GM18508 (cell line): Measurements from ENCODE around the gene CDH23.

Experiments
- ATAC-seq: cut with Tn5 transposase; IDR thresholded peaks from one replicate; pipeline ENCODE4 v1.9.1; 2021; ENCODE audit warnings: moderate number of reproducible peaks; ENCODE audit not compliant: insufficient read depth, unreplicated experiment

The CDH23 gene

DNA sequence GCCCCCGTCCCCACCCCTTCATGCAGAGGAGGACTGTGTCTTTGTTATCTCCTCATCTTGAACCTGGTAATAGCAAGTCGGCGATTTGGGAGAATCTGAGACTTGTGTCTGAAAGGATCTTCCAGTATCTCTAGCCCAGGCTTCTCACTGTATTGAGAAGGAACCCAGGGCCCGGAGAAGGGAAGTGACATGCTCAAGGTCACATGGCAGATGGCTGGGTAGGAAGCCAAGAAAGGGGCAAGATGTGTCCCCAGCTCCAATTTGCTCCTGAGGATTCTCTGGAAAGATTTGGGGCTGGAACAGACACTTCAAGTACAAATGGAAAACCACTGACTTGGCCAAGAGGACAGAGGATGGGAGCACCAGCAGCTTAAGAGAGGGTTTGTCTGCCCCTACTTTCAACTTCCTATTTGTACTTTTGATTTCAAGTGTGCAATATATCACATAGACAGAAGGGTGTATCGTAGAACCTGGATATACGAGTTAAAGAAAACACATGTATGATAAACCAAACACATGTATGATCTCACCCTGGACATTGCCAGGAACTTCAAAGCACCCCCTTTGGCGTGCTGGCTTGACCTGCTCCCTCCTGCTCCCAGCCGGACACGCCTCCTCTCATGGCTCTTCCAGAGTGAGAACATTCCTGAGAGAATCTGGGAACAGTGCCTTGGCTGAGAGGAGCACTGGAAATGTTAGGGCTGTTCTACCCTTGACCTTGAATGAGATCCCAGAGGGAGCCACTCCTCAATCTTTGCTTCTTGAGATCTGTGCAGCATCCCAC, 79.7 kb downstream of the CDH23 start:
- no peak for ATAC-seq

DNA sequence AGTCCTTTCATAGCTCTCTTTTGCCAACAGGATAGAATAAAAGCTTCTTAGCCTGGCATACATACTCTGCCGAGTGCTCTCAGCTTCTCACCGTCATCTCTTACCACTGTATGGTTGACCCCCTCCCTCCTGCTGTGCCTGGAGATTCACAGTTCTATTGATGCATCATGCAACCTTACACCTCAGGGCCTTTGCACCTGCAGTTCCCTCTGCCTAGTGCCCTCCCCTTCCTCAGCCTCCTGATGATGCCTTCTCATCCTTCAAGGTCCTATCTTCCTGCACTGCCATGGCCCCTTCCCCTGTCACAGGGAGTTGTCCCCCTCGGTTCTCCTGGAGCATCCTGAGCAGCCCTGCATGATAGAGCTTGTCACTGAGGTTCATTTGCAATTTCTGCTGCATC, 81.5 kb downstream of the CDH23 start:
- ATAC-seq, result no peak

DNA sequence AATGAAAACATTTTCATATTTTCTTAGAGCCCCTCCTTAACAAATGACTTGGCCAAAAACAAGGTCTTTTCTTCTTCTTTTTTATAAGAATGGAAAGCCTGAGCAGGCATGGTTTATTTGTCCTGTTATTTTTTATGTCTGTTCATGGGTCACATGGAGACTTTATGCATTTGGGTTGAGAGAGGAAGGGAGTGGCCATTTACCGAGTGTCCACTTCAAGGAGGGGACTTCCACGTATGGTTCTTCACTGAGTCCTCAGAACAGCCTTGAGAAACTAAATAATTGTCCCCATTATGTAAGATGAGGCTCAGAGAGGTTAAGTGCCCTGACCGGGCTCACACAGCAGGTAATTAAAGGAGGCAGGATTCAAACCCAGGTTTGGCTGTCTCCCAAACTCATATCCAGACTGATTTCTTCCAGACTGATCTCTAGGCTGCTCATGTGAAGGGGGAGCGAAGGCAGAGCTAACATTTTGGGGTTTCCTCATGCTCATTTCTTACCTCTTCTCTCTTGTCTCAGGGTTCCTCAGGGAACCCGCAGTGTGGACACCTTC, 82.2 kb downstream of the CDH23 start:
- no peak for ATAC-seq

DNA sequence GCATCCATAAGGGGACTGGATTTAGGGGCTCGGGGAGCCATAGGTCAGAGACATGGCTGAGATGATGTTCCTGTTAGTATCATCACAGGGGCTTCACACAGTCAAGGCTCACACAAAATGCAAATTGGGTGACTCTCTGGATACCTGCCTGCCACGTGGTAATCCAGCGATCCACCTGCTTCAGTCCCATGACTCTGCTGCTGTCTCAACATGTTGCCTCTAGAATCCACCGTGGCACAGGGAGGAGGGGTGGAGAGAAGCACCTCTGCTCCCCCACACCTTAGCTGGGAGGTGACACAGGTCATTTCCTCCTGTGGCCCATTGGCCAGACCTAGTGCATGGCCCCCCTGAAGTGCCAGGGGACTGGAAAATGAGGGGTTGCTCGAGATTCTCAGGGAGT, 83.1 kb downstream of the CDH23 start:
- ATAC-seq, result no peak

DNA sequence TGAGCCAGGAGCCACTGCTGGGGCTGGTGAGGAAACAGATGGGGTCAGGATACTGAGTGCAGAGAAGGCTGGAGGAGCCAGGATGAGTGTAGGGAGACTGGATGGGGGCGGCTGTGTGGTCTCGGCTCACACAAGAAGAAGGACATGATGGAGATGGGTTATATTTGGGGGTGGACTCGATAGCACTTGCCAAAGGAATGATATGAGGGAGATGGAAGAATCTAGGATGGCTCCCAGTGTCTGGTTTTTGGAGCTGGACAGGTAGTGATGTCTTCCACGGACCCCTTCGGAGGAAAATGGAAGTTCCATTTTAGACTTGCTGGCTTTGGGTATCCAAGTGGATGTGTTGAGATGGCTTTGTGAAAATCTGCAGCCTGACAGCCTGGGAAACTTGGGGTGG, 83.9 kb downstream of the CDH23 start:
- no peak for ATAC-seq

DNA sequence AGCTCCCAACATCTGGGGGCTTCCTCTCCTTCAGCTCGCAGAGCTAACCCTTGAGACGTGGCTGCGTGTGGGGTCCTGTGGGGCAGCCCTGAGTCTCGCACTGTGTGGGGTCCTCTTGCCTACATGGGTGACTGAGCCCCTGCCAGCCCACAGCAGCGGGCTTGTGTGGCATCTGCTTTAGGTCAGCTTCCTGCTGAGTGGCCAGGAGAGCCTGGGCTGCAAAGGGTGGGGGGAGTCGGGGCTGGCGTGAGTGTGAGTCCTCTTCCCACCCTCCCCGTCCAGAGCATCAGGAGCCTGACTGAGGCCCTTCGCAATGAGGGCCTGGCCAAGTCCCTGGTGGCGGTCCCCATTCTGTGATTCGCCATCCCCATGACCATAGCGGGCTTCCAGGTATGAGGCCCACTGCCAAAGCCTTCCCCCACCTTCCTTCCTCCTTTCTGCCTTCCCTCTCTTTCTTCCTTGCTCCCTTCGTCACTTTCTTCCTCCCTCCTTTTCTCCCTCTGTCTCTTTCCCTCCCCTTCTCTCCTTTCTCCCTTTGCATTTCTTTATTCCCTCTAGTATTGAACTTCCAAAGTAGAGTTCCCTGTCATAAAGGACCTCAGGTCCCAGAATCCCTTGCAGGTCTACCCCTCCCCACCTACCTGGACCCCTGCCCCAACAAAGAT, 85.2 kb downstream of the CDH23 start:
- ATAC-seq, result no peak

DNA sequence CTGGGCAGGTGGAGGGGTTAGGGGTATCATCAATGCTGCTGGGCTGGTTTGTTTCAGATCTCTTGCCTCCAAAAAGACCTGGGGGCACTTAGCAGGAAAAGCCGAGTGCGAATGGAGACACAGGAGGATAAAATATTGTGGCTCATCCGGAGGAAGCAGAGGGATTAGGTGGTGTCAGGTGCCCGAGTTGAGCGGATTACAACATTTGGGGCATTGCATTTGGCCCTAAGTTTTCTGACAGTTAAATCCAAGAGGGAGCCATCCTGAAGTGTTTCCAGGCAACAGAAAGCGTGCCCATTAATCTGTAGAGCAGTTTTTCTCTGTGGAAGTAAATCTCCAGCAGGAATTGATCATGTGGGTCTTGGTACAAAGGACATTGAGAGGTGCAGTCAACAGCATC, 85.9 kb downstream of the CDH23 start:
- no peak for ATAC-seq

DNA sequence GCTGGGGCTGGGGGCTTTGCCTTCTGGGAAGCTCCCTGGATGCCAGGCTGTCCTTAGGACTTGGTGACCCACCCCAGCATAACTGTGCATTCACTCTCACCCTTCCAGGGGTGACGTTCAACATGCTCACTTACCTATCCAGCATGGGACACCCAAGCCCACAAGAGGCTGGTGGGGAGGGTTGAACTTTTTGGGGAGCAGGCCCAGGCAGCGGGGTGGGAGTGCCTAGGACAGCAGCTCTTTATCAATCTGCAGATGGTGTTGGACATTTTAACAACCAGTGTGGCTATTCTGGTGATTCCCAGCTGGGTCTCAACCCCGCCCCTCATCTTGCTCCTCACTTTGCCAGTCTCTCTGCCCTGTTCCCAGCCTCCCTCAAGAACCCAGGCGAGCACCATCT, 86.4 kb downstream of the CDH23 start:
- ATAC-seq, result no peak

DNA sequence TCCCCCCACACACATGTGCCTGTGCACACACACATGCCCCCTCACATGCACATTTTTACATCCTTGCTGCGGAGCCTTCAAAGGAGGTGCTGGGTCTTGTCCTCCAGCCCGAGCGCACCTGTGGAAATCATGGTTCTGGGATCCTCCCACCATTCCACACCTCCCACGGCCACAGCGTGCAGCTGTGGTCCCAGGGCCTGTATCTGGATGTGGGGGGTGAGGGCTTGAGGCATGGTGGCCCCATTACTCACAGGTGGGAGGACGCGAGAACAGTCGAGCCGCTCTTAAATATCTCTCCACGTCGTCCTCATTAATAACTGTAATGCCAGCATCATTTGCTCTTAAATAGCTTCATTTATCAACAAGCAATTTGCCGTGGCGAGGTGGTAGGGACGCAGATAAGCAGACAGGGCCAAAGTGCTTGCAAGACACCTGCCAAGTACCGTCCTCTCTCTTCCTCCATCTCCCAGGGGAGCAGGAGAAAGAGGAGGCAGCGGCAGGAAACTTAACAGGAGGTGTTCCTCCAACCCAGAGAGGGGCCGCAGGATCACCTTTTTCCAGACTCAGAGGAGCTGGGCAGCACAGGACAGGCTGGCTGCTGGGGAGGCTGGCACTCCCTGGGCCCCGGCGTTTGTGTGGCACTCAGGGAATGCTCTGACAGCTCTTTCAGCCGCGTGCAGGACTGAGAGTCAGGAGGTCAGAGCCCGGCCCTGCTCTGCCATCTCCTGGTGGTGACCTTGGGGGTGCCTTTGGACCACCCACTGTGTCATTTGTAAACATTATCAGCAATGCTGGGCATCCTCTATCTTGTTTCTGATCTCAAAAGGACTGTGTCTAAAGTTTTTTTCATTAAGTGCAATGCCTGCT, 87.4 kb downstream of the CDH23 start:
- no peak for ATAC-seq

DNA sequence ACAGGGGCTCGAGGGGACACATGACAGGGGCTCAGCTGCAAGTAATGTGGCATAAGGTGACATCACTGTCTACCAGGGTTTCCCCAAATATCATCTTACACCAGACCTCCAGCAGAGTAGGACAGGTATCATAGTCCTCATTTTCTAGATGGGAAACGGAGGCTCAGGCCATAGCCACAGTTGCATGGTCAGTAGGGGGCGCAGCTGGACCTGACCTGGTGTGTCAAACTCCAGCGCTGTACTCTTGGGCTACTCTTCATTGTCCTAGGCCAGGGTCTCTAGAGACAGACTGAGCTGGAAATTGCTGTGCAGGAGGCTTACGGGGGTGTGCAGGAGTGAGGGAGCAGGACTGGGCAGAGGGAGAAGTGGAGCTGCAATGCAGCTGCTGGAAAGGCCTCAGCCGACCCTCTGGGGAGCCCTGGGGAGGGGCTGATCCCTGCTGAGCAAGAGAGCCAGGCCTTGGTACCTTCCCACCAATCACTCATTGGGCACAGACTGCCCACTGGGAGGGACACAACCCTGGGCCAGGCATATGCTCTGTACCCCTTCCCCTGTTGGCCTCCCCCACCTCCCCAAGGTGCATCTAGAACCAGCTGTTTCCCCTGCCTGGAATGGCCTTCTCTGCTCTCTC, 89.9 kb downstream of the CDH23 start:
- ATAC-seq, result no peak

DNA sequence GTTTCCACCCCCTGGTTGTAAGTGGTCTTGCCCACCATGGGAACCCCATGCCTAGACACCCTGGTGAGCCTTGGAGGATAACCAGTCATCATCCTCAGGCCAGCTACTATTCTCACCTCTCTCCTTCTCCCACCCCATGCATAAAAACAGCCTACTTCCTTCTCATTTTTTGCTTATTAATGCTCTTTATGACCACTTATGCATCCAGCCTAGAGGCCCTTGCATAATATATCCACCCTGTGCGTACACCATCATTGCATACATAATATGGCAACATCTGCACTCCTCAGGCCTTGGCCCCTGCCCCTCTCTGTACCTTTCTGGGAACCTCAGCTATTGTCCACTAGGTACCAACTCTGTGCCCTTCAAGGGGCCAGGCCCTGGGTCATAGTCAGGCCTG, 91.0 kb downstream of the CDH23 start:
- no peak for ATAC-seq

DNA sequence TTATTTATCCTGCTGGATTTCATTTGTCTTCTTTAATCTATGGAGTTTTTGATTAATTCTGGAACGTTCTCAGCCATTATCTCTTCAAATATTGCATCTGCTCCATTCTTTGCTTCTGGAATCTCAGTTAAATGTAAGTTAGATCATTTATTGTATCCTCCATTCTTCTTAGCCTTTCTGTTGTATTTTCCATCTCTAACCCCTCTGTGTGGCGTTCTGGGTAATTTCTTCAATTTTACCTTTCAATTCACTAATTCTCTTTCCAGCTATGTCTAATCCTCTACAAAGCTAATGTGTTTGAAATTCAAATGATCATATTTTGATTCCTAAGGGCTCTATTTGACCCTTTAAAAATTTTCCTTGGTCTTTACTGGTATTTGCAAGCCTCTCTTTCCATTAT, 92.4 kb downstream of the CDH23 start:
- ATAC-seq, result no peak

DNA sequence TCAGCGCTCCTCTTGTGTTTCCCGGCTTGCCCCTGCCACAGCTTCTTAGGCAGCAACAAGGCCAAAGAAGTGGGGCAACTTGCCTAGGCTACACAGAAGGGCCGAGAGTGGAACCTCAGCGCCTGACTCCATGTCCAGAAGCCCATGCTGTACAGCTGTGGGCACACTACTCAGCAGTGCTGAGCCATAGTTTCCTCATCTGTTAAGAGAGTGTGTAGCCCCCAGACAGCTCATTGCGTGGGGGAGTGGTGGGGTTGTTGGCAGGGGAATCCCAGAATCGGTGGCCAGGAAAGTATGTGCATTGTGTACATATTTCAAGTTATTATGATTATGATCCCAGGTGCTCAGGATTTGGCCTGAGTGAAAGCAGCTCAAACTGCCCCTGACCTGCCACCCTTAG, 96.2 kb downstream of the CDH23 start:
- no peak for ATAC-seq

DNA sequence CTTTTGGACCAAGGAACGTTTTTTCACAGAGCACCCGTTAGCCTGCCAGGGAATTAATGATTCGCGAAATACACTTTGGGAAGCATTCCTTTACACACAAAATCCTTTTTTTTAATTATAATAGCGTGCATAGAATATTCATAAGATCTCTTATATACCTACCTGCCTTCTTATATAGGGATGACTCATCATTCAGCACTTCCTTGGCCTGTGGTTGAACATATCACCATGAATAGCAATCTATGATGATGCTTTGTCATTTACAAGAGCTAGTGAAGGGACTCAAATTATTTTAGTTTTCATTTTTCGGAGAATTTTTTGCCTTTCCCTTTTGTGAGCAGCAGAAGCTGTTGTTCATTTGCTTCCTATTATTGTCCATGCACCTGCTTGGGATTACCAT, 97.0 kb downstream of the CDH23 start:
- no peak for ATAC-seq

DNA sequence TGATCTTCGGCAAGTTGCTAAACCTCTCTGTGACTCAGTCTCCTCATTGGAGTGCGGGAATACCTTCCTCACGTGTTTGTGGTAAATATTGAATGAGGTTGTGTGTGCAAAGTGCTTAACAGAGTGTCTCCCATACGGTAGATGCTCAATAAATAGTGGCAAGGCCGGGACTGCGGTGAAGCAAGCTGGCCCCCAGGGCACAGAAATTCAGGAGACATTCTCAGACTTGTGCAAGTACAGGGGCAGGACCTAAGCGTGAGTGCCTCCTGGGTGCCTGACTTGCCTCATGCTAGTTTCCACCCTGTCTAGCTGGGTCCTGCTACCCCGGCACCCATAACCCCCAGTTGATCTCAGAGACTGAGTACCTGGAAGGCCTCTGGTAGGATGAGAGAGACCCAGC, 97.8 kb downstream of the CDH23 start:
- no peak for ATAC-seq

DNA sequence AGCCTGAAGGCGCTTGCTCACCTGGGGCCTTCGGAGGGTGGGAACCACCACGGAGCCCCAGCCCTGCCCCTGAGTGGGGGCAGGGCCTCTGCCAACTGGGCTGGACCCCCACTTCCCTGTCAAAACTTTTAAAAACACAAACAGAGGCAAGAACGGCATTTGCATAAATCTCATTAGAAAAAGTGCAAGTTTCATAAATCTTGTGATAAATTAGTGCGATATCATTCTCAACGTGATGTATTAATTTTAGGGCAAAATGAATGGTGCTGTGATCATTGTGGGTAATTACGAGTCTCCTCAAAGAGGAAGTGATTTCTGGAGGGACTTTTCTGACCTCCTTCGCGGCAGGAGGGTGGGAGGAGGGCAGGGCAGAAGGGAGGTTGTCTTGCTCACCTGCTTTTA, 98.3 kb downstream of the CDH23 start:
- ATAC-seq, result no peak

DNA sequence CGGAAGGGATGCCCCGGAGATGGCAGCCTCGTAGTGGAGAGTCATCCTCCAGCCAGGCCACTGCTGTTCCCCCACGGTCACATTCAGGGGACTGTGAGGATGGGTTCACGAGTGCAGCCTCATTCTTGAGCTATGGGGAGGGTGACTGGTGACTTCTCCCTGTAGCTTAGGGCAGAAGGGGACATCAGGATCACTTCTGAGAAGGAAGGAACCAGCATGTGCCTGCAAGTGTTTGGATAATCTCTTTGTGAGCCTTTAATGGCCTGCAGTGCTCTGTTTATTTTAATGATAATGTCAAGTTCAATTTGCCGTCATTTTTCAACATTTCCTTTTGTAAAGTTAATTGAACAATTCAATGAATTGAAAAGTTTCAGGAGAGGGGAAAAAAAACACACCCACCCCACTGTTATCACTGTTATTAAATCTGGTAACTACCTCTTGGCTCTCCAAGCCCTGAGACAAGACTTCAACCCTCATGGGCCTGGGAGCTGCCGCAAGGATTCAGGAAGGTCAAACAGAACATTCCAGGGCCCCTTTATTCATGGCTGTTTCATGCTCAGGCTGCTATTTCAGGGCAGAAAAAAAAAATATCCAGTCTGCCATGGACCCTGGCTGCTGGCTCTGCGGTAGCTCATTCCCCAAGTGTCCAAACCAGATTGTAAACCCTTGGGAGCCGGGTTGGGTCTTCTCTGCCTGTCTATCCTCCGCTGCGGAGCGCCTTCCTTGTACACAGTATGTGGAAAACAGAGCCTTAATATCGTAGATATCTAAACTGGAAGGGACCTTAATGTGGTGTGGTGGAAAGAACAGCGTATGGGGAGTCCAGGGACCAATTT, 100.4 kb downstream of the CDH23 start:
- no peak for ATAC-seq

DNA sequence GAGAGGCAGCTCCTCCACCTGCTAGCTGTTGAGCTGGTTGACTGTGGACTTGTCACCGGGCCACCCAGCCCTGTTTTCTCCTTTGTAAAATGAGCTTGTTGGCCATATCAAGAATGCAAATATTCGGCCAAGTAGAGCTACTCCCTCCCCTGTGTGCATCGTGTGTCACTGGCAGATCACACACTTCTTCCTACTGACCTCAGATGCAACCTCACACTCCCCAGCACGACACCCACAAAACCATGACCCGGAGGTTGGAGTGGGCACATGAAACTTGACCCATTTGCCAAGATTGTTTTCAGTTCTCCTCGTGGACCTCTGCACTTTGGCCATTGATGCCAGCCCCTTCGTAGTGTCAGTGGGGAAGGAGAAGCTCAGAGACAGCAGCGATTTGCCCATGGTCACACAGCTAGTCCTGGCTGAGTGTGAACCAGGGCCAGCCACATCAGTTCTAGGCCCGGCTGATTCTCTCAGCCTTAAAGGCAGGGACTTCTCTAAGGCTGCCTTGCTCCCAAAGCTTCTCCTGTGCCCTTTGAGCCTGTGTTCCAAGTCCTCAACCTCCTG, 101.1 kb downstream of the CDH23 start:
- no peak for ATAC-seq

DNA sequence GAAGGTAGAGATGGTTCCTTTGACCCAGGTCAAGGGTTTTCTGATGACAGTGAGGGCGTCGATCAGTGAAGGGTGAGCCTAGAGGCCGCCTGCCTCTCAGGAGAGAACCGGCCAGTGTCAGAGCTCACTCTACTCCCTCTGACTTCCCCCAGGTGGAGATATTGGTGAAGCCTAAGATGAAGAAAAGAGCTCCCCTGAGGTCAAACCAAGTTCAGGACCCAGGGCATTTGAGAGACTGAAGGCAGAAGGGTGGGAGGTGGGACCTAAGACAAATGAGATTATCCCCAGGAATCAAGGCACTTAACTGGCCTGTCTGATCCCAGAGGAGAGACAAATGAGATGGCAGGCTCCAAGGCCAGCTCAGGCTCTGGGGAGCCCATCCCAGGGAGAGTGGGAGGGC, 104.7 kb downstream of the CDH23 start:
- no peak for ATAC-seq
